ENCODE measurements around the gene UPF2.

Gene UPF2

GRCh38 chr10:11927746-11928145, 114.9 kb downstream of the UPF2 start:
- peaks cover 75% of the 10 kb centered on the region for H3K36me3 ChIP-seq (ENCODE audit: control insufficient read depth, insufficient read depth, low read length, severe bottlenecking)
- H3K9ac ChIP-seq (ENCODE audit: low read length) = no peak overlapping the region
- no peaks in the 10 kb centered on the region for H3K27me3 ChIP-seq (replicated peaks; ENCODE audit: control insufficient read depth, insufficient read depth, low read length)
- no peak for DNase-seq (ENCODE audit: low read depth)
- H3K9me3 ChIP-seq (ENCODE audit: control insufficient read depth, low read length) = no peaks in the 10 kb centered on the region
- no peak overlapping the region for H3K4me3 ChIP-seq (ENCODE audit: low read length)
- peaks cover 4% of the 10 kb centered on the region for H3K4me1 ChIP-seq (ENCODE audit: control insufficient read depth, insufficient read depth, low read length)

- H3K9ac ChIP-seq (ENCODE audit: low read length) = no peak overlapping the region
- H3K27me3 ChIP-seq (replicated peaks; ENCODE audit: control insufficient read depth, insufficient read depth, low read length) = no peaks in the 10 kb centered on the region
- H3K36me3 ChIP-seq (ENCODE audit: control insufficient read depth, insufficient read depth, low read length, severe bottlenecking) = peaks cover 58% of the 10 kb centered on the region
- H3K9me3 ChIP-seq (ENCODE audit: control insufficient read depth, low read length) = no peaks in the 10 kb centered on the region
- no peak for DNase-seq (ENCODE audit: low read depth)
- H3K4me3 ChIP-seq (ENCODE audit: low read length) = no peak overlapping the region
- H3K4me1 ChIP-seq (ENCODE audit: control insufficient read depth, insufficient read depth, low read length) = no peaks in the 10 kb centered on the region
Measured at GRCh38 chr10:11921800-11922392, 120.7 kb downstream of the UPF2 start.

GRCh38 chr10:11919271-11919670, 123.3 kb downstream of the UPF2 start:
- H3K4me3 ChIP-seq (ENCODE audit: low read length) = no peak overlapping the region
- H3K9me3 ChIP-seq (ENCODE audit: control insufficient read depth, low read length) = no peaks in the 10 kb centered on the region
- H3K36me3 ChIP-seq (ENCODE audit: control insufficient read depth, insufficient read depth, low read length, severe bottlenecking) = peaks cover 32% of the 10 kb centered on the region
- no peaks in the 10 kb centered on the region for H3K4me1 ChIP-seq (ENCODE audit: control insufficient read depth, insufficient read depth, low read length)
- no peaks in the 10 kb centered on the region for H3K27me3 ChIP-seq (replicated peaks; ENCODE audit: control insufficient read depth, insufficient read depth, low read length)
- H3K9ac ChIP-seq (ENCODE audit: low read length) = no peak overlapping the region
- DNase-seq (ENCODE audit: low read depth) = no peak

GRCh38 chr10:11918384-11918783, 124.2 kb downstream of the UPF2 start:
- Histone ChIP-seq H3K9me3 (ENCODE audit: control insufficient read depth, low read length) (no peaks in the 10 kb centered on the region), H3K4me3 (ENCODE audit: low read length) (no peak overlapping the region), H3K4me1 (ENCODE audit: control insufficient read depth, insufficient read depth, low read length) (no peaks in the 10 kb centered on the region), H3K9ac (ENCODE audit: low read length) (no peak overlapping the region), H3K27me3 (replicated peaks; ENCODE audit: control insufficient read depth, insufficient read depth, low read length) (no peaks in the 10 kb centered on the region), H3K36me3 (ENCODE audit: control insufficient read depth, insufficient read depth, low read length, severe bottlenecking) (peaks cover 31% of the 10 kb centered on the region)
- no peak for DNase-seq (ENCODE audit: low read depth)

DNA sequence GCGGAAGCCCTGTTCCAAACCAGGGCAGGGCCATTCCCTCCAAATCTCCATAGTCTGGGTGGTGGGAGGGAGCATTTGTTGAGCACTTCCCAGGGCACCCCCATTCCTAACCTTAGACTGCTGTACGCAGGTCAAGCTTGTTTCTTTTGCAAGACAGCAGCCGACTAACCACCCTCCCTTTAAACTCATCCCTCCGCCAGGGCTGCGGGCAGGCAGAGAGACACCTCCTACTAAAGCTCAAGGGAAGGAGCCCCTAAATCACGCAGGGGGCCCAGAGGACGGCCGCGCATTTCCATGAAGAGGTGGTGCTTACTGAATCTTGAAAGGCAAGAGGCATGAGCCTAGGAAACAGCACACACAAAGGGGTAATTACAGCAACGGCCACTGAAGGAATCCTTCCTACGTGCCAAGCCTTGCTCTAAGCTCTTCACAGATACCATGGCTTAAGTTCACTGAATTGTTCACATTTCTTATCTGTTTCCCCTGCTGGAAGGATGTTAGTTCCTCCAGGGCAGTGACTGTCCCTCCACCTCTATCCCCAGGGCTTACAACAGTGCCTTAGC, 129.4 kb downstream of the UPF2 start:
- peak overlapping the region; percentile 4 for H3K4me3 ChIP-seq (ENCODE audit: low read length)
- H3K27me3 ChIP-seq (replicated peaks; ENCODE audit: control insufficient read depth, insufficient read depth, low read length) = peaks cover 9% of the 10 kb centered on the region
- H3K9ac ChIP-seq (ENCODE audit: low read length) = no peak overlapping the region
- H3K4me1 ChIP-seq (ENCODE audit: control insufficient read depth, insufficient read depth, low read length) = peaks cover 7% of the 10 kb centered on the region
- DNase-seq (ENCODE audit: low read depth) = no peak
- H3K9me3 ChIP-seq (ENCODE audit: control insufficient read depth, low read length) = no peaks in the 10 kb centered on the region
- no peaks in the 10 kb centered on the region for H3K36me3 ChIP-seq (ENCODE audit: control insufficient read depth, insufficient read depth, low read length, severe bottlenecking)

- Histone ChIP-seq H3K9ac (ENCODE audit: low read length) (no peak overlapping the region), H3K27me3 (replicated peaks; ENCODE audit: control insufficient read depth, insufficient read depth, low read length) (peaks cover 9% of the 10 kb centered on the region), H3K9me3 (ENCODE audit: control insufficient read depth, low read length) (no peaks in the 10 kb centered on the region), H3K36me3 (ENCODE audit: control insufficient read depth, insufficient read depth, low read length, severe bottlenecking) (no peaks in the 10 kb centered on the region), H3K4me3 (ENCODE audit: low read length) (no peak overlapping the region), H3K4me1 (ENCODE audit: control insufficient read depth, insufficient read depth, low read length) (peaks cover 7% of the 10 kb centered on the region)
- DNase-seq (ENCODE audit: low read depth) = no peak
Measured at GRCh38 chr10:11910102-11910501, 132.5 kb downstream of the UPF2 start.

GRCh38 chr10:11909618-11910017, 133.0 kb downstream of the UPF2 start:
- Histone ChIP-seq H3K4me3 (ENCODE audit: low read length) (no peak overlapping the region), H3K4me1 (ENCODE audit: control insufficient read depth, insufficient read depth, low read length) (peaks cover 7% of the 10 kb centered on the region), H3K27me3 (replicated peaks; ENCODE audit: control insufficient read depth, insufficient read depth, low read length) (peaks cover 9% of the 10 kb centered on the region), H3K9ac (ENCODE audit: low read length) (no peak overlapping the region), H3K36me3 (ENCODE audit: control insufficient read depth, insufficient read depth, low read length, severe bottlenecking) (no peaks in the 10 kb centered on the region), H3K9me3 (ENCODE audit: control insufficient read depth, low read length) (no peaks in the 10 kb centered on the region)
- DNase-seq (ENCODE audit: low read depth) = no peak

DNA sequence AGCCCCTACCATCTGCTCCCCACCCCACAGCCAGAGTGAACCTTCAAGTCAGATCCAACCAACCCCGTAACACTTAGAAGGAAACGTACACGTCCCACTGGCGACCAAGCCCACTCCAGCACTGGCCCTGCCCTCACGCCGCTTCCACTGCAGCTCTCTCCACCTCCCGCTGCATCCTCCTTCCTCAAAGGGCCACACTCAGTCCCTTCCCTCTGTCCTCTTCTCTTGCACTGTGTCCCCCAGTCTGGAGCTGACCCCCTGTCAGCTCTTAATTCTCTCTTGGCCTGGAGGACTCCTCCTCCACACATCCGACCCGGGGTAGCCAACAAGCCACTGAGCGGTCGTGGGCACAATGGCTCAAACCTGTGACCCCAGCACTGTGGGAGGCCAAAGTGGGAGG, 133.6 kb downstream of the UPF2 start:
- peaks cover 7% of the 10 kb centered on the region for H3K4me1 ChIP-seq (ENCODE audit: control insufficient read depth, insufficient read depth, low read length)
- H3K9ac ChIP-seq (ENCODE audit: low read length) = no peak overlapping the region
- H3K36me3 ChIP-seq (ENCODE audit: control insufficient read depth, insufficient read depth, low read length, severe bottlenecking) = no peaks in the 10 kb centered on the region
- H3K4me3 ChIP-seq (ENCODE audit: low read length) = no peak overlapping the region
- no peaks in the 10 kb centered on the region for H3K9me3 ChIP-seq (ENCODE audit: control insufficient read depth, low read length)
- H3K27me3 ChIP-seq (replicated peaks; ENCODE audit: control insufficient read depth, insufficient read depth, low read length) = peaks cover 9% of the 10 kb centered on the region
- no peak for DNase-seq (ENCODE audit: low read depth)

DNA sequence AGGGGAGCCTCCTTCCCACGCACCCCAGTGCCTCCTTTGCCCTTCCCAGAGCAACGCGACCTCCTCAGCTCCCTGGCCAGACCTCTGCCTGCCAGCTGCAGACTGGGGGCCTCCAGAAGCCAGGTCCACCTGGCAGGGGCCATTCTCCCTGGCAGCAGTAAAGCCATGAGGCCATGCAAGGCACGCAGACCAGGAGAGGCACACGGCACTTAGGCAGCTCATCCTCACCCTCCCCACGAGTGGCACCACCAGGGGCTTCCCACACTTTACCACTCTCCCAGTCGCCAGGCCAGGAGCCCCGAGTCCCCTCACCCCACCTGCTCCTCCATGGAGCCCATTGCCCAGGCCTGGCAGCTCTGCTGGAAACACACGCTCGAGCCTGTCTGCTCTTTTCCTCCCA, 134.1 kb downstream of the UPF2 start:
- H3K27me3 ChIP-seq (replicated peaks; ENCODE audit: control insufficient read depth, insufficient read depth, low read length) = peaks cover 9% of the 10 kb centered on the region
- no peaks in the 10 kb centered on the region for H3K36me3 ChIP-seq (ENCODE audit: control insufficient read depth, insufficient read depth, low read length, severe bottlenecking)
- H3K9ac ChIP-seq (ENCODE audit: low read length) = no peak overlapping the region
- H3K9me3 ChIP-seq (ENCODE audit: control insufficient read depth, low read length) = no peaks in the 10 kb centered on the region
- H3K4me3 ChIP-seq (ENCODE audit: low read length) = no peak overlapping the region
- no peak for DNase-seq (ENCODE audit: low read depth)
- H3K4me1 ChIP-seq (ENCODE audit: control insufficient read depth, insufficient read depth, low read length) = peaks cover 7% of the 10 kb centered on the region

DNA sequence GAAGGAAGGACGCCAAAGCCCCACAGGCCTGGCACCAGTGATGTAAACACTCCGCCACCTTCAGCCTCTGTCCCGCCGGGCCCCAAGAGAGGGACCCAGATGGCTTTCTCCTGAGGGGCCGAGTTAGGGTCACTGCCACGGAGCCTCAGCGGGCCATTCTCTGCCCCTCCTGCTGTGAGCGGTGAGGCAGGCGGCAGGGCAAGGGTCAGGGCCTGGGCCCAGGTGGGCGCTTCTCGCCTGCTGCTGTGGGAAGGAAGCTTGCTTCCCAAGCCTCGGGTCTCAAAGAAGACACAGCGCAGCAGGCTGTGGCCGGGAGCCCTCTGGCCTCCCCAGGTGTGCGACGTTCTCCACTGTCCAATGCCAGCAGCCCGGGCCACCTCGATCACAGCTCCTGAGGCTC, 134.7 kb downstream of the UPF2 start:
- H3K4me1 ChIP-seq (ENCODE audit: control insufficient read depth, insufficient read depth, low read length) = peaks cover 2% of the 10 kb centered on the region
- no peak overlapping the region for H3K9ac ChIP-seq (ENCODE audit: low read length)
- no peaks in the 10 kb centered on the region for H3K9me3 ChIP-seq (ENCODE audit: control insufficient read depth, low read length)
- H3K36me3 ChIP-seq (ENCODE audit: control insufficient read depth, insufficient read depth, low read length, severe bottlenecking) = no peaks in the 10 kb centered on the region
- H3K4me3 ChIP-seq (ENCODE audit: low read length) = no peak overlapping the region
- DNase-seq (ENCODE audit: low read depth) = no peak
- H3K27me3 ChIP-seq (replicated peaks; ENCODE audit: control insufficient read depth, insufficient read depth, low read length) = peaks cover 9% of the 10 kb centered on the region

DNA sequence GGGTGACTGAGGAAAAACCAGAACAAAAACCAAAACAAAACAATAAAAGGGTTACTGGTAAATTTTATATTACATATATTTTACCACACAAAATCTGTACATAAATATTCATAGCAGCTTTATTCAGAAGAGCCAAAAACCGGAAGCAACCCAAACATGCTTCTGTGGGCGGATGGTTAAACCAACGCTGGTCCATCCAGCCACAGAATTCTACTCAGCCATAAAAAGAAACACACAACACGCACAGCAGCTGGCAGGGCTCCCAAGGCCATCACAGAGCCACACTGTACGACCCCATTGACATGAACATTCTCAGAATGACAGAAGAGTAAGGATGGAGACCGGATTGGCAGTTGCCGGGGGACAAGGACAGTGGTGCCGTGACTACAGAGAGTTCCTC, 135.9 kb downstream of the UPF2 start:
- no peak for DNase-seq (ENCODE audit: low read depth)
- no peak overlapping the region for H3K9ac ChIP-seq (ENCODE audit: low read length)
- peaks cover 14% of the 10 kb centered on the region for H3K27me3 ChIP-seq (replicated peaks; ENCODE audit: control insufficient read depth, insufficient read depth, low read length)
- no peaks in the 10 kb centered on the region for H3K9me3 ChIP-seq (ENCODE audit: control insufficient read depth, low read length)
- no peak overlapping the region for H3K4me3 ChIP-seq (ENCODE audit: low read length)
- H3K4me1 ChIP-seq (ENCODE audit: control insufficient read depth, insufficient read depth, low read length) = no peaks in the 10 kb centered on the region
- H3K36me3 ChIP-seq (ENCODE audit: control insufficient read depth, insufficient read depth, low read length, severe bottlenecking) = no peaks in the 10 kb centered on the region

DNA sequence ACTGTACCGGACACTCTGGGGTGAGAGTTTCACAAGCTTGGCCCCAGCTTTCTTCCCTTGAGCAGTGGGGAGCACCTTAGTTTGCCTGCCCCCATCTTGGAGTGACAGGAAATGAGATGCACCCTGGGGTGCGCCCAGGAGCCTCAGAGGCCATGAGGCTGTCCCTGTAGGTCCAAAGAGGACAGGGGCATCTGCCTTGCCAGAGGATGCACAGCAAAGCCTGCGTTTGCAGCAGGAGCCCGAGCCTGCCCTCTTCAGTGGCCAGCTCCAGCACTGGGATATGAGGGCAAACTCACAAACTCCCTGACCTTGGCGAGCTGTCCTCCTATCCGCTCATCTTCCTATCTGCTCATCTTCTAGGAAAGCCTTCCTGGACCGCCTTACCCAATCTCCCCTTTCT, 140.0 kb downstream of the UPF2 start:
- peaks cover 15% of the 10 kb centered on the region for H3K27me3 ChIP-seq (replicated peaks; ENCODE audit: control insufficient read depth, insufficient read depth, low read length)

More for the DNA sequence above, 140.0 kb downstream of the UPF2 start:
- Histone ChIP-seq H3K4me3 (ENCODE audit: low read length) (no peak overlapping the region), H3K9me3 (ENCODE audit: control insufficient read depth, low read length) (no peaks in the 10 kb centered on the region), H3K36me3 (ENCODE audit: control insufficient read depth, insufficient read depth, low read length, severe bottlenecking) (no peaks in the 10 kb centered on the region), H3K9ac (ENCODE audit: low read length) (no peak overlapping the region), H3K4me1 (ENCODE audit: control insufficient read depth, insufficient read depth, low read length) (no peaks in the 10 kb centered on the region)
- no peak for DNase-seq (ENCODE audit: low read depth)
